ENCODE data around the gene DBNL.

DNA sequence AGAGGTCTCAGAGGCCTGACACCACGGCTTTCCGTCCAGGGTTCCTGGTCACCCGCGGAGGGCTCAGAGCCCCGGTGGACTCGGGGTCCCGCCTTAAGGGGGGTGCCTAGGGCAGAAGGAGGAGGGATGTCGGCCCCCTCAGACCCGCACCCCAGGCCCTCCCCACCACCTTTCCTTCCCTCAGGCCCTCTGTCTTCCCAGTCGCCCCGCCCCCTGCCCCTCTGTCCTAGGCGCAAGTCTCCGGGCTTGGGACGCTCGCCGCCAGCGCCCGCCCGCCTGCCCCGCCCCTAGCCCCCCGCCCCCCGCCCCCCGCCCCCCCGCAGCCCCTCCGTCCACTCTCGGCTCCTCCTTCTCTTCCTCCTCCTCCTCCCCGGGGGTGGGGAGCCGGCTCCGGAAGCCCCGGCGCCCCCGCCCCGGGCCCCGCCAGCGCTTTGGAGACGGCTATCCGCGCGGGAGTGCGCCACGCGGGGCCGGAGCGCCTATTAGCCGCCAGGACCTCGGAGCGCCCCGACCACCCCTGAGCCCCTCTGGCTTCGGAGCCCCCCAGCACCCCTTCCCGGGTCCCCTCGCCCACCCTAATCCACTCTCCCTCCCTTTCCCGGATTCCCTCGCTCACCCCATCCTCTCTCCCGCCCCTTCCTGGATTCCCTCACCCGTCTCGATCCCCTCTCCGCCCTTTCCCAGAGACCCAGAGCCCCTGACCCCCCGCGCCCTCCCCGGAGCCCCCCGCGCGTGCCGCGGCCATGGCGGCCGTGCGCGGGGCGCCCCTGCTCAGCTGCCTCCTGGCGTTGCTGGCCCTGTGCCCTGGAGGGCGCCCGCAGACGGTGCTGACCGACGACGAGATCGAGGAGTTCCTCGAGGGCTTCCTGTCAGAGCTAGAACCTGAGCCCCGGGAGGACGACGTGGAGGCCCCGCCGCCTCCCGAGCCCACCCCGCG is 59.7 kb downstream of the DBNL start, which contains the start of gene AEBP1:
- TF ChIP-seq, protein P1, sequence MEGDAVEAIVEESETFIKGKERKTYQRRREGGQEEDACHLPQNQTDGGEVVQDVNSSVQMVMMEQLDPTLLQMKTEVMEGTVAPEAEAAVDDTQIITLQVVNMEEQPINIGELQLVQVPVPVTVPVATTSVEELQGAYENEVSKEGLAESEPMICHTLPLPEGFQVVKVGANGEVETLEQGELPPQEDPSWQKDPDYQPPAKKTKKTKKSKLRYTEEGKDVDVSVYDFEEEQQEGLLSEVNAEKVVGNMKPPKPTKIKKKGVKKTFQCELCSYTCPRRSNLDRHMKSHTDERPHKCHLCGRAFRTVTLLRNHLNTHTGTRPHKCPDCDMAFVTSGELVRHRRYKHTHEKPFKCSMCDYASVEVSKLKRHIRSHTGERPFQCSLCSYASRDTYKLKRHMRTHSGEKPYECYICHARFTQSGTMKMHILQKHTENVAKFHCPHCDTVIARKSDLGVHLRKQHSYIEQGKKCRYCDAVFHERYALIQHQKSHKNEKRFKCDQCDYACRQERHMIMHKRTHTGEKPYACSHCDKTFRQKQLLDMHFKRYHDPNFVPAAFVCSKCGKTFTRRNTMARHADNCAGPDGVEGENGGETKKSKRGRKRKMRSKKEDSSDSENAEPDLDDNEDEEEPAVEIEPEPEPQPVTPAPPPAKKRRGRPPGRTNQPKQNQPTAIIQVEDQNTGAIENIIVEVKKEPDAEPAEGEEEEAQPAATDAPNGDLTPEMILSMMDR (IDR thresholded peaks at IDR 0.05): no peak
- TF ChIP-seq POLR2A (IDR thresholded peaks at IDR 0.05): no peak

Measured in right lobe of liver (tissue), 4 donors.